ENCODE data around the gene MYO1B.

The MYO1B gene

GRCh38 chr2:191270306-191271161 is 25.3 kb downstream of the MYO1B start:
- no peaks in the 10 kb centered on the region for H3K36me3 ChIP-seq (ENCODE audit: low read length)
- H3F3A ChIP-seq (ENCODE audit: insufficient read depth): no peaks in the 10 kb centered on the region
- H3K9ac ChIP-seq (ENCODE audit: low read length): no peak overlapping the region
- no peaks in the 10 kb centered on the region for H4K20me1 ChIP-seq (ENCODE audit: low read depth, low read length)
- H3K4me3 ChIP-seq (ENCODE audit: insufficient read depth, low read length, poor library complexity, severe bottlenecking): no peak overlapping the region
- no peak overlapping the region for H3K27ac ChIP-seq (ENCODE audit: low read depth, low read length)
- no peak overlapping the region for H3K4me2 ChIP-seq (ENCODE audit: low read depth, low read length, poor library complexity, severe bottlenecking)
- no peaks in the 10 kb centered on the region for H3K27me3 ChIP-seq (ENCODE audit: low read length)
- no peaks in the 10 kb centered on the region for H3K9me3 ChIP-seq (ENCODE audit: insufficient read depth, low read length)
- H3K9me2 ChIP-seq (replicated peaks; ENCODE audit: insufficient read depth, low read length): no peaks in the 10 kb centered on the region
- TF ChIP-seq CTCF (IDR thresholded peaks at IDR 0.05; ENCODE audit: insufficient read depth, low read length, poor library complexity, severe bottlenecking) (no peak), EZH2phosphoT487 (conservative IDR thresholded peaks at IDR 0.05; ENCODE audit: low read length) (no peak)
- no peak overlapping the region for H2AFZ ChIP-seq (ENCODE audit: low read depth, low read length, severe bottlenecking)
- no peaks in the 10 kb centered on the region for H3K79me2 ChIP-seq (ENCODE audit: insufficient read depth, low read length)

GRCh38 chr2:191272064-191272463 is 26.9 kb downstream of the MYO1B start:
- H3K9ac ChIP-seq (ENCODE audit: low read length): no peak overlapping the region
- H3K27me3 ChIP-seq (ENCODE audit: low read length): no peaks in the 10 kb centered on the region
- no peak overlapping the region for H3K4me3 ChIP-seq (ENCODE audit: insufficient read depth, low read length, poor library complexity, severe bottlenecking)
- no peaks in the 10 kb centered on the region for H3K36me3 ChIP-seq (ENCODE audit: low read length)
- no peaks in the 10 kb centered on the region for H3K9me2 ChIP-seq (replicated peaks; ENCODE audit: insufficient read depth, low read length)
- H3K27ac ChIP-seq (ENCODE audit: low read depth, low read length): no peak overlapping the region
- H3K4me2 ChIP-seq (ENCODE audit: low read depth, low read length, poor library complexity, severe bottlenecking): no peak overlapping the region
- no peak overlapping the region for H2AFZ ChIP-seq (ENCODE audit: low read depth, low read length, severe bottlenecking)
- no peaks in the 10 kb centered on the region for H4K20me1 ChIP-seq (ENCODE audit: low read depth, low read length)
- no peaks in the 10 kb centered on the region for H3F3A ChIP-seq (ENCODE audit: insufficient read depth)
- TF ChIP-seq CTCF (IDR thresholded peaks at IDR 0.05; ENCODE audit: insufficient read depth, low read length, poor library complexity, severe bottlenecking): no peak
- TF ChIP-seq EZH2phosphoT487 (conservative IDR thresholded peaks at IDR 0.05; ENCODE audit: low read length): no peak
- H3K79me2 ChIP-seq (ENCODE audit: insufficient read depth, low read length): no peaks in the 10 kb centered on the region
- H3K9me3 ChIP-seq (ENCODE audit: insufficient read depth, low read length): no peaks in the 10 kb centered on the region

DNA sequence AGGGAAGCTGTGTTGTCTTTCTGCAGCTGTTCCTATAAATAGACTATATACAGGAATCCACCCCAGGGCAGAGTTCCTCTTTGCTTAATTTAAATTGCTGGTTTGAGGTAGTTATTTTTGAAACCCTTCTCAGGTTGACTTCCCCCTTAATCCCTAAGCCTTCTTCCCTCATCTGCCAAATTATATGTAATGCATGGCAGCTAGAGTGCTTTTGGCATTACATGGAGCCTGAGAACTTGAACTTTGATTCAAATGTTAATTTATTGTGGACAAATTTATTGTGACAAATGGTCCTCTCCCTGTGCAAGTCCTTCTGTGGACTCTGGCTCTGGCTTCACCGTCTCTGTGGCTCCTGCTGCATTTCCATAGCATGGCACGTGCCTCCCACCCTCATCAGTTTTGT is 29.2 kb downstream of the MYO1B start:
- Histone ChIP-seq H3K9ac (ENCODE audit: low read length) (no peak overlapping the region), H3K4me2 (ENCODE audit: low read depth, low read length, poor library complexity, severe bottlenecking) (no peak overlapping the region), H2AFZ (ENCODE audit: low read depth, low read length, severe bottlenecking) (no peak overlapping the region), H3K36me3 (ENCODE audit: low read length) (no peaks in the 10 kb centered on the region), H3F3A (ENCODE audit: insufficient read depth) (no peaks in the 10 kb centered on the region), H3K4me3 (ENCODE audit: insufficient read depth, low read length, poor library complexity, severe bottlenecking) (no peak overlapping the region), H3K9me3 (ENCODE audit: insufficient read depth, low read length) (no peaks in the 10 kb centered on the region), H3K27ac (ENCODE audit: low read depth, low read length) (no peak overlapping the region), H4K20me1 (ENCODE audit: low read depth, low read length) (no peaks in the 10 kb centered on the region), H3K9me2 (replicated peaks; ENCODE audit: insufficient read depth, low read length) (no peaks in the 10 kb centered on the region), H3K79me2 (ENCODE audit: insufficient read depth, low read length) (no peaks in the 10 kb centered on the region), H3K27me3 (ENCODE audit: low read length) (no peaks in the 10 kb centered on the region)
- TF ChIP-seq EZH2phosphoT487 (conservative IDR thresholded peaks at IDR 0.05; ENCODE audit: low read length) (no peak), CTCF (IDR thresholded peaks at IDR 0.05; ENCODE audit: insufficient read depth, low read length, poor library complexity, severe bottlenecking) (no peak)

All from SU-DHL-6 (cell line).